ENCODE results near the gene FAM9C.

DNA sequence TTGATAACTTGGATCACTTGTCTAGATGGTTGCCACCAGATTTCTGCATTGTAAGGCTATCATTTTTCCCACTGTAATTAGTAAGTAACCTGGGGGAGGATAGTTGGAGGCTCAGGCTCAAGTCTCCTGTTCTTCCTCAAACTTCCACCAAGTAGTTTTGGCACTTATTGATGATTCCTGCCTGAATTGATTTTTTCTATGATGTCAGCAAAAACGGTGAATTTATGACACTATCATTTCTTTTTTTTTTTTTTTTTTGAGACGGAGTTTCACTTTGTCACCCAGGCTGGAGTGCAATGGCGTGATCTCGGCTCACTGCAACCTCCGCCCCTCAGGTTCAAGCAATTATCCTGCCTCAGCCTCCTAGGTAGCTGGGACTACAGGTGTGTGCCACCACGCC, 57.1 kb downstream of the FAM9C start:
- TF ChIP-seq, protein P1, sequence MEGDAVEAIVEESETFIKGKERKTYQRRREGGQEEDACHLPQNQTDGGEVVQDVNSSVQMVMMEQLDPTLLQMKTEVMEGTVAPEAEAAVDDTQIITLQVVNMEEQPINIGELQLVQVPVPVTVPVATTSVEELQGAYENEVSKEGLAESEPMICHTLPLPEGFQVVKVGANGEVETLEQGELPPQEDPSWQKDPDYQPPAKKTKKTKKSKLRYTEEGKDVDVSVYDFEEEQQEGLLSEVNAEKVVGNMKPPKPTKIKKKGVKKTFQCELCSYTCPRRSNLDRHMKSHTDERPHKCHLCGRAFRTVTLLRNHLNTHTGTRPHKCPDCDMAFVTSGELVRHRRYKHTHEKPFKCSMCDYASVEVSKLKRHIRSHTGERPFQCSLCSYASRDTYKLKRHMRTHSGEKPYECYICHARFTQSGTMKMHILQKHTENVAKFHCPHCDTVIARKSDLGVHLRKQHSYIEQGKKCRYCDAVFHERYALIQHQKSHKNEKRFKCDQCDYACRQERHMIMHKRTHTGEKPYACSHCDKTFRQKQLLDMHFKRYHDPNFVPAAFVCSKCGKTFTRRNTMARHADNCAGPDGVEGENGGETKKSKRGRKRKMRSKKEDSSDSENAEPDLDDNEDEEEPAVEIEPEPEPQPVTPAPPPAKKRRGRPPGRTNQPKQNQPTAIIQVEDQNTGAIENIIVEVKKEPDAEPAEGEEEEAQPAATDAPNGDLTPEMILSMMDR (IDR thresholded peaks at IDR 0.05), result no peak
- TF ChIP-seq POLR2A (IDR thresholded peaks at IDR 0.05), result no peak

All from Peyer's patch (tissue), 4 donors.